HEK293 (cell line): Measurements from ENCODE around the gene PIP4K2B.

Source experiments
- CTCF ChIA-PET: fragments of 350-600 bp; formaldehyde crosslinking; extraction: SDS; loops from one replicate; lab custom pipeline; 2021; ENCODE audit warnings: antibody characterized with exemption; lab: Yijun Ruan, JAX
- POLR2A ChIA-PET: fragments of 300-600 bp; formaldehyde crosslinking; extraction: SDS; loops from one replicate; lab custom pipeline; 2020; ENCODE audit warnings: antibody characterized with exemption, inconsistent platforms; lab: Yijun Ruan, JAX
- H3K27ac ChIP-seq: fragments of 200-500 bp; sonication (Bioruptor generic); 2 replicates; pipeline ENCODE4 v1.5.1; 2014; ENCODE audit warnings: low read depth, low read length, control low read depth, inconsistent platforms; ENCODE audit errors: extremely low read depth
- H3K36me3 ChIP-seq, 2 experiments: fragments of 200-500 bp in 1 of 2; sonication (Bioruptor generic) in 1 of 2; 1 replicate in 1 of 2; 2 replicates in 1 of 2; pipeline ENCODE4 v1.5.1; 2014 to 2017; ENCODE audit warnings: inconsistent platforms in 2 of 2, low read length in 2 of 2; ENCODE audit not compliant: control insufficient read depth in 2 of 2, insufficient read depth in 1 of 2
- H3K4me1 ChIP-seq: fragments of 200-500 bp; sonication (Bioruptor generic); 2 replicates; pipeline ENCODE4 v1.5.1; 2014; ENCODE audit warnings: mild to moderate bottlenecking, low read length, inconsistent platforms; ENCODE audit not compliant: control insufficient read depth, insufficient read depth
- H3K4me3 ChIP-seq: 2 replicates; pipeline ENCODE4 v1.5.1; 2011; ENCODE audit warnings: low read depth, mild to moderate bottlenecking, control low read depth, low read length, moderate library complexity
- H3K9me3 ChIP-seq: fragments of 200-500 bp; sonication (Bioruptor generic); 2 replicates; pipeline ENCODE4 v1.5.1; 2014; ENCODE audit warnings: low read depth, low read length, inconsistent platforms; ENCODE audit not compliant: control insufficient read depth, insufficient read depth
- GLI4 ChIP-seq: fragments of 450-650 bp; formaldehyde crosslinking; IDR thresholded peaks from 2 replicates; pipeline ENCODE4 v1.5.1; 2016; ENCODE audit warnings: missing biosample characterization, missing genetic modification characterization
- OSR2 ChIP-seq: fragments of 450-650 bp; formaldehyde crosslinking; IDR thresholded peaks from 2 replicates; pipeline ENCODE4 v1.5.1; 2016; ENCODE audit warnings: missing biosample characterization, missing genetic modification characterization
- PRDM6 ChIP-seq: fragments of 450-650 bp; formaldehyde crosslinking; IDR thresholded peaks from 2 replicates; pipeline ENCODE4 v1.5.1; 2017; ENCODE audit warnings: missing biosample characterization, missing genetic modification characterization
- SALL2 ChIP-seq: fragments of 450-650 bp; formaldehyde crosslinking; IDR thresholded peaks from 2 replicates; pipeline ENCODE4 v1.5.0; 2017; ENCODE audit warnings: missing biosample characterization, mild to moderate bottlenecking, missing genetic modification characterization, borderline replicate concordance
- WT1 ChIP-seq: fragments of 450-650 bp; formaldehyde crosslinking; IDR thresholded peaks from 2 replicates; pipeline ENCODE4 v1.5.1; 2016; ENCODE audit warnings: missing biosample characterization, missing genetic modification characterization
- ZFP41 ChIP-seq: fragments of 450-650 bp; formaldehyde crosslinking; IDR thresholded peaks from 2 replicates; pipeline ENCODE4 v1.5.1; 2016; ENCODE audit warnings: missing biosample characterization, missing genetic modification characterization, borderline replicate concordance
- ZNF169 ChIP-seq: fragments of 450-650 bp; formaldehyde crosslinking; IDR thresholded peaks from 2 replicates; pipeline ENCODE4 v1.5.1; 2016; ENCODE audit warnings: missing biosample characterization, missing genetic modification characterization
- ZNF211 ChIP-seq: fragments of 450-650 bp; formaldehyde crosslinking; IDR thresholded peaks from 2 replicates; pipeline ENCODE4 v1.5.1; 2016; ENCODE audit warnings: low read depth, missing biosample characterization, missing genetic modification characterization
- ZNF239 ChIP-seq: fragments of 450-650 bp; formaldehyde crosslinking; IDR thresholded peaks from 2 replicates; pipeline ENCODE4 v1.5.1; 2016; ENCODE audit warnings: missing biosample characterization, missing genetic modification characterization
- ZNF248 ChIP-seq: fragments of 450-650 bp; formaldehyde crosslinking; IDR thresholded peaks from 2 replicates; pipeline ENCODE4 v1.5.1; 2017; ENCODE audit warnings: missing biosample characterization, missing genetic modification characterization
- ZNF354C ChIP-seq: fragments of 450-650 bp; formaldehyde crosslinking; IDR thresholded peaks from 2 replicates; pipeline ENCODE4 v1.5.1; 2016; ENCODE audit warnings: missing biosample characterization, missing genetic modification characterization, low read depth, borderline replicate concordance
- ZNF398 ChIP-seq: fragments of 450-650 bp; formaldehyde crosslinking; IDR thresholded peaks from 2 replicates; pipeline ENCODE4 v1.5.1; 2017; ENCODE audit warnings: missing biosample characterization, missing genetic modification characterization
- ZNF404 ChIP-seq: fragments of 450-650 bp; formaldehyde crosslinking; IDR thresholded peaks from 2 replicates; pipeline ENCODE4 v1.5.1; 2017; ENCODE audit warnings: missing biosample characterization, missing genetic modification characterization
- ZNF423 ChIP-seq: fragments of 450-650 bp; formaldehyde crosslinking; IDR thresholded peaks from 2 replicates; pipeline ENCODE4 v1.5.1; 2016; ENCODE audit warnings: missing biosample characterization, missing genetic modification characterization
- ZNF426 ChIP-seq: fragments of 450-650 bp; formaldehyde crosslinking; IDR thresholded peaks from 2 replicates; pipeline ENCODE4 v1.5.1; 2017; ENCODE audit warnings: missing biosample characterization, missing genetic modification characterization, mild to moderate bottlenecking, inconsistent platforms, moderate library complexity
- ZNF558 ChIP-seq: fragments of 450-650 bp; formaldehyde crosslinking; IDR thresholded peaks from 2 replicates; pipeline ENCODE4 v1.5.1; 2016; ENCODE audit warnings: missing biosample characterization, missing genetic modification characterization
- ZNF580 ChIP-seq: fragments of 450-650 bp; formaldehyde crosslinking; IDR thresholded peaks from 2 replicates; pipeline ENCODE4 v1.5.1; 2016; ENCODE audit warnings: missing biosample characterization, missing genetic modification characterization
- ZNF600 ChIP-seq: fragments of 450-650 bp; formaldehyde crosslinking; IDR thresholded peaks from 2 replicates; pipeline ENCODE4 v1.5.1; 2016; ENCODE audit warnings: missing biosample characterization, missing genetic modification characterization
- ZNF624 ChIP-seq: fragments of 450-650 bp; formaldehyde crosslinking; IDR thresholded peaks from 2 replicates; pipeline ENCODE4 v1.5.1; 2017; ENCODE audit warnings: missing biosample characterization, missing genetic modification characterization
- ZNF639 ChIP-seq: fragments of 450-650 bp; formaldehyde crosslinking; IDR thresholded peaks from 2 replicates; pipeline ENCODE4 v1.5.1; 2016; ENCODE audit warnings: missing biosample characterization, missing genetic modification characterization
- ZNF747 ChIP-seq: fragments of 450-650 bp; formaldehyde crosslinking; IDR thresholded peaks from 2 replicates; pipeline ENCODE4 v1.5.1; 2016; ENCODE audit warnings: missing biosample characterization, missing genetic modification characterization
- ZNF76 ChIP-seq: fragments of 450-650 bp; formaldehyde crosslinking; IDR thresholded peaks from 2 replicates; pipeline ENCODE4; 2016; ENCODE audit warnings: low read depth, missing biosample characterization, missing genetic modification characterization, borderline replicate concordance
- ZSCAN18 ChIP-seq: fragments of 450-650 bp; formaldehyde crosslinking; IDR thresholded peaks from 2 replicates; pipeline ENCODE4 v1.5.1; 2016; ENCODE audit warnings: missing biosample characterization, missing genetic modification characterization

PIP4K2B gene

GRCh38 chr17:38724337-38724988 is 74.9 kb downstream of the PIP4K2B start (continued):
- TF ChIP-seq ZNF426 (tag by site-specific recombination), result no peak
- TF ChIP-seq GLI4 (tag by site-specific recombination), result no peak
- no peak for TF ChIP-seq ZNF600

- no peaks in the 10 kb centered on the region for H3K9me3 ChIP-seq
- TF ChIP-seq ZNF239 (tag by site-specific recombination), result no peak
- no peak for TF ChIP-seq ZSCAN18 (tag by site-specific recombination)
- TF ChIP-seq WT1, result no peak
- TF ChIP-seq ZNF624 (tag by site-specific recombination), result no peak
- no peak for TF ChIP-seq ZNF639 (tag by site-specific recombination)
- no peak for TF ChIP-seq PRDM6 (tag by site-specific recombination)
- no peak for TF ChIP-seq SALL2 (tag by site-specific recombination)
- TF ChIP-seq ZFP41, result no peak
- TF ChIP-seq ZNF580, result no peak
- TF ChIP-seq ZNF354C (tag by site-specific recombination), result no peak
- TF ChIP-seq ZNF76 (tag by site-specific recombination), result no peak
- no peak for TF ChIP-seq ZNF169
- TF ChIP-seq ZNF558, result no peak
- TF ChIP-seq ZNF398, result no peak
- TF ChIP-seq ZNF211 (tag by site-specific recombination), result no peak
- no peak for TF ChIP-seq ZNF404
- no peak for TF ChIP-seq ZNF747
- TF ChIP-seq OSR2 (tag by site-specific recombination), result no peak
- TF ChIP-seq ZNF248 (tag by site-specific recombination), result no peak
- no peak for TF ChIP-seq ZNF423 (tag by site-specific recombination)
- peaks cover 3 to 62% of the 10 kb centered on the region in 2 experiments; a peak in 2 of 3 replicates for H3K36me3 ChIP-seq
- H3K4me1 ChIP-seq, result no peaks in the 10 kb centered on the region
- no peak overlapping the region for H3K4me3 ChIP-seq
- no peak overlapping the region for H3K27ac ChIP-seq
- CTCF ChIA-PET, result interaction anchor here (0.6 kb wide), 1 partner anchor 9 kb away, joined by 4 read pairs; no protein-coding TSS in a partner anchor
- POLR2A ChIA-PET, result no interaction called here
Measured at GRCh38 chr17:38721802-38722201, 77.6 kb downstream of the PIP4K2B start.
